ENCODE measurements around the gene BEND7. TPM values are rescaled to one million over a fixed set of nuclear protein-coding genes. Genes with fewer than 3 reads are reported as not detected.

Gene BEND7
- total and polyA plus RNA-seq, 2 donors (not counting 3 experiments of a cell fraction or from before 2014, with no cell fraction given): 7.3 to 31.7 TPM

DNA sequence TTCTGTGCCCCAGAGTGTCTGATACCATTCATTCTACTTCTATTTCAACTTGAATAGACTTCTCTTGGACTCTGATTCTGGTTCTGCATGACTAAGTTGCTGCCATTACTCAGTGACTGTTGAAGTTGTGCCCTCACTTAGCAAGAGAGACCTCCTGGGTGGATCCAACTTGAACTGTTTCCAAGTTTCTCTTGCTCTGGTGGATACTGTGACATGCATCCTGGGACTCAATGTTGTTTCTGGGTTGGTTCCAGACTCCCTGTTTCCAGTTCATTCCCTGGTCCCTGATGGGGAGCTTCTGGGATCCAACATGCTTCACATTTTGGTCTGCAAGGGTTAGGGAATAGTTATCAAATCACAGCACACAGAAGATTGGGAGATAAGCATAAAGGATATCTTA, 31.8 kb upstream of the BEND7 start:
- Histone ChIP-seq H4K20me1 (replicated peaks; ENCODE audit: control insufficient read depth, extremely low read depth, insufficient read depth, low read length) (no peaks in the 10 kb centered on the region), H3K4me1 (ENCODE audit: control insufficient read depth, extremely low read depth, insufficient read depth, low read length) (no peaks in the 10 kb centered on the region), H3K4me3 (replicated peaks in 1 of 3; ENCODE audit: insufficient read depth in 1 of 3, low read depth in 1 of 3, low read length in 3 of 3) (no peak overlapping the region), H3K27ac (ENCODE audit: insufficient read depth, low read depth, low read length) (no peak overlapping the region), H3K36me3 (ENCODE audit: control insufficient read depth in 2 of 2, extremely low read depth in 1 of 2, insufficient read depth in 2 of 2, low read length in 2 of 2) (no peaks in the 10 kb centered on the region), H3K9me1 (replicated peaks; ENCODE audit: control insufficient read depth, extremely low read depth, insufficient read depth, low read length) (no peaks in the 10 kb centered on the region), H3K9ac (replicated peaks; ENCODE audit: extremely low read depth, insufficient read depth, low read length) (no peak overlapping the region), H3K9me3 (replicated peaks; ENCODE audit: control insufficient read depth, insufficient read depth, low read length) (no peaks in the 10 kb centered on the region), H2AFZ (ENCODE audit: low read depth, low read length) (no peak overlapping the region), H3K79me2 (ENCODE audit: control insufficient read depth, insufficient read depth, low read length) (no peaks in the 10 kb centered on the region), H3K4me2 (ENCODE audit: insufficient read depth, low read length) (no peak overlapping the region), H3K27me3 (ENCODE audit: control insufficient read depth in 2 of 2, insufficient read depth in 2 of 2, low read length in 2 of 2) (peaks cover 2 to 4% of the 10 kb centered on the region in 2 experiments)
- CTCF ChIA-PET: no interaction called here
- FAIRE-seq: no peak
- TF ChIP-seq POLR2A (IDR thresholded peaks at IDR 0.05; ENCODE audit: low read depth, low read length) (no peak), POLR2AphosphoS5 (IDR thresholded peaks at IDR 0.05; ENCODE audit: insufficient read depth, low read depth, low read length) (no peak), MYC (IDR thresholded peaks at IDR 0.05; ENCODE audit: low read depth, low read length) (no peak), GATA2 (IDR thresholded peaks at IDR 0.05; ENCODE audit: insufficient read depth, insufficient read length, low read depth, low read length) (no peak), FOS (IDR thresholded peaks at IDR 0.05; ENCODE audit: borderline replicate concordance, insufficient read depth, low read length) (no peak), JUN (IDR thresholded peaks at IDR 0.05; ENCODE audit: borderline replicate concordance, insufficient read depth, insufficient read length, low read depth) (no peak)
- TF ChIP-seq, protein P1, sequence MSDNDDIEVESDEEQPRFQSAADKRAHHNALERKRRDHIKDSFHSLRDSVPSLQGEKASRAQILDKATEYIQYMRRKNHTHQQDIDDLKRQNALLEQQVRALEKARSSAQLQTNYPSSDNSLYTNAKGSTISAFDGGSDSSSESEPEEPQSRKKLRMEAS (IDR thresholded peaks at IDR 0.05; ENCODE audit: insufficient read depth, insufficient read length): no peak
- no peak for DNase-seq (ENCODE audit: low read depth, low spot score)
- dilution Hi-C loops (cut with MboI; ENCODE audit: extremely low pct_ligation_motif_present, low sequenced_read_pairs) (no loop called here), intact Hi-C loops (cut with micrococcal nuclease) (no loop called here)
- BruUV-seq (replicated peaks): no TSS peak
- POLR2A ChIA-PET: no interaction called here

DNA sequence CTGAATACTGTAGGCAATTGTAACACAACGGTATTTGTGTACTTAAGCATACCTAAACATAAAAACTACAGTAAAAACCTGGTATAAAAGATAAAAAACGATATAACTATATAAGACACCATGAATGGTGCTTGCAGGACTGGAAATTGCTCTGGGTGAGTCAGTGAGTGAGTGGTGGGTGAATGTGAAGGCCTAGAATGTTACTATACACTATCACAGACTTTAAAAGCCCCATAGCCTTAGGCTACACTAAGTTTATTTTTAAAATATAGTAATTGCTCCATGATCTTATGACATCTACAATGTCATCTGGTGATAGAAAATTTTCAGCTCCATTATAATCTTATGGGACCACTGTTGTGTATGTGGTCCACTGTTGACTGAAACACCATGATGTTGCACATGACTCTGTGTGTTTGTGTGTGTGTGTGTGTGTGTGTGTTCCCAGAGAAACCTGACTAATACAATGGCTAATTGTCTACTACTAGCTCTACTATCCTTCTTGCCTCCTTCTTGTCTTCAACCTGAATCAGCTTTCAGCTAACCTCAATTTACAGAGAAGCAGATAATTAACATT, 30.4 kb upstream of the BEND7 start:
- BruUV-seq (replicated peaks): no TSS peak
- FAIRE-seq: no peak

More for the DNA sequence above, 30.4 kb upstream of the BEND7 start:
- TF ChIP-seq, protein P2, sequence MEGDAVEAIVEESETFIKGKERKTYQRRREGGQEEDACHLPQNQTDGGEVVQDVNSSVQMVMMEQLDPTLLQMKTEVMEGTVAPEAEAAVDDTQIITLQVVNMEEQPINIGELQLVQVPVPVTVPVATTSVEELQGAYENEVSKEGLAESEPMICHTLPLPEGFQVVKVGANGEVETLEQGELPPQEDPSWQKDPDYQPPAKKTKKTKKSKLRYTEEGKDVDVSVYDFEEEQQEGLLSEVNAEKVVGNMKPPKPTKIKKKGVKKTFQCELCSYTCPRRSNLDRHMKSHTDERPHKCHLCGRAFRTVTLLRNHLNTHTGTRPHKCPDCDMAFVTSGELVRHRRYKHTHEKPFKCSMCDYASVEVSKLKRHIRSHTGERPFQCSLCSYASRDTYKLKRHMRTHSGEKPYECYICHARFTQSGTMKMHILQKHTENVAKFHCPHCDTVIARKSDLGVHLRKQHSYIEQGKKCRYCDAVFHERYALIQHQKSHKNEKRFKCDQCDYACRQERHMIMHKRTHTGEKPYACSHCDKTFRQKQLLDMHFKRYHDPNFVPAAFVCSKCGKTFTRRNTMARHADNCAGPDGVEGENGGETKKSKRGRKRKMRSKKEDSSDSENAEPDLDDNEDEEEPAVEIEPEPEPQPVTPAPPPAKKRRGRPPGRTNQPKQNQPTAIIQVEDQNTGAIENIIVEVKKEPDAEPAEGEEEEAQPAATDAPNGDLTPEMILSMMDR (IDR thresholded peaks at IDR 0.05; ENCODE audit: extremely low read depth in 1 of 2, insufficient read depth in 1 of 2, low read depth in 1 of 2, low read length in 2 of 2): no peak
- TF ChIP-seq FOS (IDR thresholded peaks at IDR 0.05; ENCODE audit: borderline replicate concordance, insufficient read depth, low read length) (no peak), POLR2AphosphoS5 (IDR thresholded peaks at IDR 0.05; ENCODE audit: insufficient read depth, low read depth, low read length) (no peak), JUN (IDR thresholded peaks at IDR 0.05; ENCODE audit: borderline replicate concordance, insufficient read depth, insufficient read length, low read depth) (no peak), POLR2A (IDR thresholded peaks at IDR 0.05; ENCODE audit: low read depth, low read length) (no peak), MYC (IDR thresholded peaks at IDR 0.05; ENCODE audit: low read depth, low read length) (no peak), GATA2 (IDR thresholded peaks at IDR 0.05; ENCODE audit: insufficient read depth, insufficient read length, low read depth, low read length) (no peak), EZH2 (IDR thresholded peaks at IDR 0.05; ENCODE audit: borderline replicate concordance, low read depth, low read length, severe bottlenecking) (no peak)
- TF ChIP-seq, protein P1 (IDR thresholded peaks at IDR 0.05; ENCODE audit: insufficient read depth, insufficient read length): no peak
- H3K9ac ChIP-seq (replicated peaks; ENCODE audit: extremely low read depth, insufficient read depth, low read length): no peak overlapping the region
- H3K27ac ChIP-seq (ENCODE audit: insufficient read depth, low read depth, low read length): no peak overlapping the region
- peaks cover 2% of the 10 kb centered on the region in 2 experiments for H3K27me3 ChIP-seq (ENCODE audit: control insufficient read depth in 2 of 2, insufficient read depth in 2 of 2, low read length in 2 of 2)
- H3K9me1 ChIP-seq (replicated peaks; ENCODE audit: control insufficient read depth, extremely low read depth, insufficient read depth, low read length): no peaks in the 10 kb centered on the region
- H4K20me1 ChIP-seq (replicated peaks; ENCODE audit: control insufficient read depth, extremely low read depth, insufficient read depth, low read length): no peaks in the 10 kb centered on the region
- H3K4me2 ChIP-seq (ENCODE audit: insufficient read depth, low read length): no peak overlapping the region
- no peak overlapping the region for H3K4me3 ChIP-seq (replicated peaks in 1 of 3; ENCODE audit: insufficient read depth in 1 of 3, low read depth in 1 of 3, low read length in 3 of 3)
- no peaks in the 10 kb centered on the region for H3K4me1 ChIP-seq (ENCODE audit: control insufficient read depth, extremely low read depth, insufficient read depth, low read length)
- DNase-seq (ENCODE audit: low read depth, low spot score): no peak
- CTCF ChIA-PET: interaction anchor here (1.0 kb wide), 1 partner anchor 14 kb away, joined by 3 read pairs; no protein-coding TSS in a partner anchor
- POLR2A ChIA-PET: no interaction called here
- dilution Hi-C loops (cut with MboI; ENCODE audit: extremely low pct_ligation_motif_present, low sequenced_read_pairs): no loop called here
- H3K36me3 ChIP-seq (ENCODE audit: control insufficient read depth in 2 of 2, extremely low read depth in 1 of 2, insufficient read depth in 2 of 2, low read length in 2 of 2): no peaks in the 10 kb centered on the region
- H3K9me3 ChIP-seq (replicated peaks; ENCODE audit: control insufficient read depth, insufficient read depth, low read length): no peaks in the 10 kb centered on the region
- intact Hi-C loops (cut with micrococcal nuclease): no loop called here
- no peaks in the 10 kb centered on the region for H3K79me2 ChIP-seq (ENCODE audit: control insufficient read depth, insufficient read depth, low read length)
- H2AFZ ChIP-seq (ENCODE audit: low read depth, low read length): no peak overlapping the region
